Measurements from ENCODE around the gene GIPC1. TPM values are rescaled to one million over a fixed set of nuclear protein-coding genes. Genes with fewer than 3 reads are reported as not detected.

Gene GIPC1
- total and polyA plus RNA-seq, 12 donors = 26.6 to 107 (median 64.3) TPM

GRCh38 chr19:14487370-14488125, 8.4 kb downstream of the GIPC1 start:
- Histone ChIP-seq H3K27me3 (no peaks in the 10 kb centered on the region), H3K4me1 (replicated peaks in 1 of 2) (no peaks in the 10 kb centered on the region), H3K4me3 (no peak overlapping the region), H3K9me3 (replicated peaks in 1 of 3) (no peaks in the 10 kb centered on the region), H3K27ac (no peak overlapping the region), H3K36me3 (replicated peaks in 1 of 2) (peaks cover 0 to 40% of the 10 kb centered on the region in 2 donors)
- no peak for DNase-seq
- TF ChIP-seq POLR2A (IDR thresholded peaks at IDR 0.05) (no peak), CTCF (IDR thresholded peaks at IDR 0.05) (no peak)
- 90 to 95% (median 92%) methylated on average over 15 to 16 of the region's 16 CpGs for WGBS, 4 donors
- intact Hi-C loops (cut with DNase I) = no loop called here

GRCh38 chr19:14482172-14482941, 13.6 kb downstream of the GIPC1 start:
- Histone ChIP-seq H3K4me3 (no peak overlapping the region), H3K27me3 (no peaks in the 10 kb centered on the region), H3K36me3 (replicated peaks in 1 of 2) (peaks cover 0 to 43% of the 10 kb centered on the region in 2 donors), H3K4me1 (replicated peaks in 1 of 2) (peaks cover 0 to 5% of the 10 kb centered on the region in 2 donors), H3K9me3 (replicated peaks in 1 of 3) (no peaks in the 10 kb centered on the region), H3K27ac (no peak overlapping the region)
- intact Hi-C loops (cut with DNase I) = no loop called here
- TF ChIP-seq POLR2A (IDR thresholded peaks at IDR 0.05) = no peak
- TF ChIP-seq CTCF (IDR thresholded peaks at IDR 0.05) = no peak
- WGBS, 4 donors = 83 to 92% (median 91%) methylated on average over 2 to 18 of the region's 18 CpGs
- DNase-seq = no peak

- Histone ChIP-seq H3K36me3 (replicated peaks in 1 of 2) (peaks cover 0 to 41% of the 10 kb centered on the region in 2 donors), H3K27ac (no peak overlapping the region), H3K4me3 (no peak overlapping the region), H3K9me3 (replicated peaks in 1 of 3) (no peaks in the 10 kb centered on the region), H3K27me3 (no peaks in the 10 kb centered on the region), H3K4me1 (replicated peaks in 1 of 2) (peaks cover 0 to 7% of the 10 kb centered on the region in 2 donors)
- 80 to 89% (median 84%) methylated on average over 5 of the region's 5 CpGs for WGBS, 4 donors
- intact Hi-C loops (cut with DNase I) = no loop called here
- DNase-seq = no peak
- TF ChIP-seq CTCF (IDR thresholded peaks at IDR 0.05) = no peak
- no peak for TF ChIP-seq POLR2A (IDR thresholded peaks at IDR 0.05)
Observed at GRCh38 chr19:14480700-14481079, 15.2 kb downstream of the GIPC1 start.

- Histone ChIP-seq H3K36me3 (replicated peaks in 1 of 2) (peaks cover 0 to 39% of the 10 kb centered on the region in 2 donors), H3K9me3 (replicated peaks in 1 of 3) (no peaks in the 10 kb centered on the region), H3K4me3 (no peak overlapping the region), H3K4me1 (replicated peaks in 1 of 2) (peaks cover 0 to 12% of the 10 kb centered on the region in 2 donors), H3K27ac (peak overlapping the region in 1 of 5 donors; percentile 40), H3K27me3 (no peaks in the 10 kb centered on the region)
- TF ChIP-seq CTCF (IDR thresholded peaks at IDR 0.05) (peak; percentile 49 to 84 (median 67)), POLR2A (IDR thresholded peaks at IDR 0.05) (no peak)
- peak in 2 of 7 donors; percentile 40 to 44 for DNase-seq
- intact Hi-C loops (cut with DNase I) = no loop called here
- WGBS, 4 donors = 58 to 67% (median 59%) methylated on average over 29 to 43 of the region's 43 CpGs
Observed at GRCh38 chr19:14479975-14480699, 15.8 kb downstream of the GIPC1 start.

All from adrenal gland (tissue), 12 donors.